Measurements from ENCODE around the gene ATP6V0E2. TPM values are rescaled to one million over a fixed set of nuclear protein-coding genes. Genes with fewer than 3 reads are reported as not detected.

The ATP6V0E2 gene
- total RNA-seq, 1 experiment from 2014 or later: 50.1 TPM

DNA sequence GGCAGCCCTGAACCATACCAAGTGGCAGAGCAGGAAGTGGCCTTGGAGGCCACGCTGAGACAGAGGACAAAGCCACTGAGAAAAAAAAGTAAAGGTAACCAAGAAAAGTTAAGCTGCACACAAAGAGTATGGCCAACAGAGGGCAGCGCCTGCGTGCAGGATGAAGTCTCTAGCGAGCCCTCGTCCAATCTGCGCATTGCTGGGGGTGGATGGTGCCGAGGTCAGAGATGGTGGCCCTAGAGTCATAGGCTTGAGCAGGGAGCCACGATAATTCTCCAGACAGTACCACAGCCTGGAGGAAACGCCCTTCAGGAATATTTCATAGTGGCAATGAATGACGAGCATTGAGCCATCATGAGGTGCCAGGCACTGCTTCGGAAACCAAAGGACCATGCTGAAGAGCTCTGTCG, 9.7 kb downstream of the ATP6V0E2 start:
- Histone ChIP-seq H3K4me1 (ENCODE audit: insufficient read depth, low read length, poor library complexity, severe bottlenecking) (no peaks in the 10 kb centered on the region), H3K9me3 (ENCODE audit: low read depth, low read length, poor library complexity, severe bottlenecking) (no peaks in the 10 kb centered on the region), H3K36me3 (ENCODE audit: insufficient read depth, low read length, poor library complexity, severe bottlenecking) (no peaks in the 10 kb centered on the region), H3K4me3 (ENCODE audit: low read depth, low read length, poor library complexity, severe bottlenecking) (no peak overlapping the region), H3K27ac (ENCODE audit: low read depth, low read length, poor library complexity, severe bottlenecking) (no peak overlapping the region), H3K27me3 (replicated peaks; ENCODE audit: insufficient read depth, low read depth, low read length, poor library complexity) (no peaks in the 10 kb centered on the region)
- DNase-seq (ENCODE audit: low spot score): peak; percentile 60
- CTCF ChIA-PET: interaction anchor here (0.5 to 0.6 kb wide), 2 partner anchors 44 to 80 kb away, joined by 3 read pairs; no protein-coding TSS in a partner anchor
- intact Hi-C loops (cut with micrococcal nuclease; ENCODE audit: unreplicated experiment): loop anchor here (5.0 to 10.0 kb wide), 2 partner anchors 164 to 391 kb away; no protein-coding TSS in a partner anchor
- BruUV-seq (replicated peaks): no TSS peak
- TF ChIP-seq, protein P1, sequence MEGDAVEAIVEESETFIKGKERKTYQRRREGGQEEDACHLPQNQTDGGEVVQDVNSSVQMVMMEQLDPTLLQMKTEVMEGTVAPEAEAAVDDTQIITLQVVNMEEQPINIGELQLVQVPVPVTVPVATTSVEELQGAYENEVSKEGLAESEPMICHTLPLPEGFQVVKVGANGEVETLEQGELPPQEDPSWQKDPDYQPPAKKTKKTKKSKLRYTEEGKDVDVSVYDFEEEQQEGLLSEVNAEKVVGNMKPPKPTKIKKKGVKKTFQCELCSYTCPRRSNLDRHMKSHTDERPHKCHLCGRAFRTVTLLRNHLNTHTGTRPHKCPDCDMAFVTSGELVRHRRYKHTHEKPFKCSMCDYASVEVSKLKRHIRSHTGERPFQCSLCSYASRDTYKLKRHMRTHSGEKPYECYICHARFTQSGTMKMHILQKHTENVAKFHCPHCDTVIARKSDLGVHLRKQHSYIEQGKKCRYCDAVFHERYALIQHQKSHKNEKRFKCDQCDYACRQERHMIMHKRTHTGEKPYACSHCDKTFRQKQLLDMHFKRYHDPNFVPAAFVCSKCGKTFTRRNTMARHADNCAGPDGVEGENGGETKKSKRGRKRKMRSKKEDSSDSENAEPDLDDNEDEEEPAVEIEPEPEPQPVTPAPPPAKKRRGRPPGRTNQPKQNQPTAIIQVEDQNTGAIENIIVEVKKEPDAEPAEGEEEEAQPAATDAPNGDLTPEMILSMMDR (conservative IDR thresholded peaks at IDR 0.05; ENCODE audit: low read depth, low read length): peak; percentile 76
- no peak for TF ChIP-seq EZH2 (IDR thresholded peaks at IDR 0.05; ENCODE audit: borderline replicate concordance, low read depth, low read length, poor library complexity, severe bottlenecking)
- POLR2A ChIA-PET (ENCODE audit: low non-redundant PET): no interaction called here

DNA sequence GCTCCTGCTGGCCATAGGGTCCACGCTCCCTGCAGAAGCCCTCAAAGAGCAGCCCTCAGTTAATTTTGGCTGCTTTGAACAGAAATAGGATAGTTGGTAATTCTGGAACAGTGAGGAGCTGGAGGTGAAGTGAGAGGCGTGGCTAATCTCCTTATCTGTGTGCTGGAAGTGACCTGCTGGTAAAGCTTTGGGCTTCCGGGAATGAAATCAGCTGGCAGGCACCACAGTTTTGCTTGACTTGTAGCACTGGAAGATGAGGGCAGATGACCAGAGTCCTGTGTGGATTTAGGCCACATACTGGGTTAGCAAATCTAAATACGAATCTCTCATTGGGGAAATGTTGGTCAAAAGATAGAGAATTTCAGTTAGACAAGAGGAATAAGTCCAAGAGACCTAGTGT, 10.2 kb downstream of the ATP6V0E2 start:
- Histone ChIP-seq H3K36me3 (ENCODE audit: insufficient read depth, low read length, poor library complexity, severe bottlenecking) (no peaks in the 10 kb centered on the region), H3K27ac (ENCODE audit: low read depth, low read length, poor library complexity, severe bottlenecking) (no peak overlapping the region), H3K27me3 (replicated peaks; ENCODE audit: insufficient read depth, low read depth, low read length, poor library complexity) (no peaks in the 10 kb centered on the region), H3K9me3 (ENCODE audit: low read depth, low read length, poor library complexity, severe bottlenecking) (no peaks in the 10 kb centered on the region), H3K4me3 (ENCODE audit: low read depth, low read length, poor library complexity, severe bottlenecking) (no peak overlapping the region), H3K4me1 (ENCODE audit: insufficient read depth, low read length, poor library complexity, severe bottlenecking) (no peaks in the 10 kb centered on the region)
- ChIA-PET POLR2A (ENCODE audit: low non-redundant PET) (no interaction called here), CTCF (no interaction called here)
- BruUV-seq (replicated peaks): no TSS peak
- no peak for TF ChIP-seq EZH2 (IDR thresholded peaks at IDR 0.05; ENCODE audit: borderline replicate concordance, low read depth, low read length, poor library complexity, severe bottlenecking)
- TF ChIP-seq, protein P1 (conservative IDR thresholded peaks at IDR 0.05; ENCODE audit: low read depth, low read length): no peak
- no peak for DNase-seq (ENCODE audit: low spot score)
- intact Hi-C loops (cut with micrococcal nuclease; ENCODE audit: unreplicated experiment): loop anchor here (5.0 to 10.0 kb wide), 2 partner anchors 163 to 391 kb away; no protein-coding TSS in a partner anchor

DNA sequence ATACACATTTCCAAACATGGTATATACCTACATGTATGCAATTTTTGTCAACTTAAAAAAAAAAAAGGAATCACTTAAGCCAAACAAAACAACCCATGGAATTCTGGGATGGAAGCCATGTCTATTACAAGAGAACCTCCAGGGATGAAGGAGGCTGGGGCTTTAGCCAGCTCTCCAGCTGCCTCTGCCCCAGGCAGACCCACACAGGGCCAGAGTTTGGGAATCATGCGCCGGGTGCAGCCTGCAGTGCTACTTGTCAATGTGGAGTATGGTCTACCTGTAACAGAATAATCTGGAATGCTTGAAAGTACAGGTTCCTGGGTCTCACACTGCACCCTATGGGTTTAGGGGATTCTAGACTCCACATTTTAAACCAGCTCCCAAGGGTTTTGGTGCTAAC, 10.8 kb downstream of the ATP6V0E2 start:
- no peak for DNase-seq (ENCODE audit: low spot score)
- intact Hi-C loops (cut with micrococcal nuclease; ENCODE audit: unreplicated experiment): loop anchor here (5.0 to 10.0 kb wide), 2 partner anchors 163 to 390 kb away; no protein-coding TSS in a partner anchor
- H3K27me3 ChIP-seq (replicated peaks; ENCODE audit: insufficient read depth, low read depth, low read length, poor library complexity): no peaks in the 10 kb centered on the region
- no TSS peak for BruUV-seq (replicated peaks)
- H3K9me3 ChIP-seq (ENCODE audit: low read depth, low read length, poor library complexity, severe bottlenecking): no peaks in the 10 kb centered on the region
- H3K4me1 ChIP-seq (ENCODE audit: insufficient read depth, low read length, poor library complexity, severe bottlenecking): no peaks in the 10 kb centered on the region
- CTCF ChIA-PET: no interaction called here
- TF ChIP-seq EZH2 (IDR thresholded peaks at IDR 0.05; ENCODE audit: borderline replicate concordance, low read depth, low read length, poor library complexity, severe bottlenecking): no peak
- TF ChIP-seq, protein P1 (conservative IDR thresholded peaks at IDR 0.05; ENCODE audit: low read depth, low read length): no peak
- H3K27ac ChIP-seq (ENCODE audit: low read depth, low read length, poor library complexity, severe bottlenecking): no peak overlapping the region
- H3K4me3 ChIP-seq (ENCODE audit: low read depth, low read length, poor library complexity, severe bottlenecking): no peak overlapping the region
- no peaks in the 10 kb centered on the region for H3K36me3 ChIP-seq (ENCODE audit: insufficient read depth, low read length, poor library complexity, severe bottlenecking)
- POLR2A ChIA-PET (ENCODE audit: low non-redundant PET): no interaction called here

Measured in A673 (cell line).